Rectal smooth muscle tissue (tissue), 1 donor: ENCODE results near the gene NOL4L.

Experiments used
- H3K27ac ChIP-seq: one replicate; pipeline ENCODE4 v1.7.0; 2013; ENCODE audit warnings: low read depth, low read length, inconsistent platforms
- H3K27me3 ChIP-seq: one replicate; pipeline ENCODE4 v1.7.0; 2013; ENCODE audit warnings: low read length; ENCODE audit not compliant: control insufficient read depth, insufficient read depth
- H3K36me3 ChIP-seq: one replicate; pipeline ENCODE4 v1.7.0; 2013; ENCODE audit warnings: low read length; ENCODE audit not compliant: control insufficient read depth, insufficient read depth
- H3K4me1 ChIP-seq: one replicate; pipeline ENCODE4 v1.7.0; 2013; ENCODE audit warnings: low read length; ENCODE audit not compliant: control insufficient read depth, insufficient read depth
- H3K4me3 ChIP-seq: one replicate; pipeline ENCODE4 v1.7.0; 2013; ENCODE audit warnings: low read length
- H3K9ac ChIP-seq: one replicate; pipeline ENCODE4 v1.7.0; 2013; ENCODE audit warnings: low read length

NOL4L gene

DNA sequence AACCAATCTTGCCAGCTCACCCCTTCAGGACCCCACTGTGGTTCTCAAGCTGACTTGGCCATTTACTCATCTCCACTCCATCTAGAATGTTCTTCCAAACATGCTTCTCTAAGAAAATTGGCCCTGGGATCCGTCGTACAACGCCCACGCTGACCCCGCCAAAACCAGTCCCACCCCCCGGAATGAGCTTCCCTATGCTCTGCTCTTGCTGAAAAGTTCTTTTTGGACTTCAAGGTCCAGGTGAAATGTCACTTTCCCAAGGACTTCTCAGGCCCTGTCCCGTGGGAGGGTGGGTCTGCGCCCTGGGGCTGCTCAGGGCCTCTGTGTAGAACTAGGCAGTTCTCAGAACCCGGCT, 9.9 kb downstream of the NOL4L start:
- no peak overlapping the region for H3K9ac ChIP-seq
- no peak overlapping the region for H3K27ac ChIP-seq
- H3K4me1 ChIP-seq: peaks cover 4% of the 10 kb centered on the region
- no peaks in the 10 kb centered on the region for H3K36me3 ChIP-seq
- no peaks in the 10 kb centered on the region for H3K27me3 ChIP-seq
- no peak overlapping the region for H3K4me3 ChIP-seq

DNA sequence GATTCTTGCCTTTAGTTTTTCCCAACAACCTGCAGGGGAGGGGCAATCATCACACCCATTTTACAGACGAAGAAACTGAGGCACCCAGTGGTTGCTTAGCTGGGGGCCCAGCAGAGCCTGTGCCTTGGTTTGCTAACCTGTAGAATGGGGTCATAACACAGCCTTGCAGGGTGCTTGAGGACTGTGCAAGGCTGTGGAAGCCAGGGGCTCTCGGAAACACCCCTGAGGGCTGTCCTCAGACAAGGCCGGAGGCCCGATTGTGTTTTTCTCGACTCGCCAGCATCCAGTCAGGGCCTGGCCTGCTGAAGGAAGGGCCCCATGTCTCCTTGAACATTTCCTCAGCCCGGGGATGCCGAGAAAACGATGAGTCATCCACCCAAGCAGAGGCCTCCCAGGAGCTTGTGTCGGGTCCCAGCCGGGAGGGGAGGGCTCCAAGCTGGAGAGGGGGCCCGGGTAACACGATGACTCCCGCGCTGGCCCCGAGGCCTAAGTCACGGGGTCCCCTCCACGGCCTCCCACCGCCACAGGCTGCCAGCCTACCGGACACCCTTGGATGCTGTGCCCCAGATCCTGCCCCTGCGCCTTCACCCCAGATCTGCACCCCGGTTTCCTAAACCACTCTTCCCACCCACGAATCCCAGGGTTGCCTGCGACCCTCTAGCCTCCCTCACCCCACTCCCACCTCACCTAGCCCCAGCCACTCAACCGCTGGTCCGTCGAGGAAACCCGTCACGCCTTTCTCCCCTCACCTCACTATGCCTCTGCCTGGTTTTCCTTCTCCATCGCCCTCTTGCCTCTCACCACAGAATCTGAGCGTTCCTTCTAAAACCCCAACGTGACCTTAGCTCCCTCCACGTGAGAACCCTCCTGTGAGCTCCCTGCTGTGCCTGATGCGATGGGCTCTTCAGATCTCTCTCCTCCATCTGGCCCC, 10.6 kb downstream of the NOL4L start:
- Histone ChIP-seq H3K27me3 (no peaks in the 10 kb centered on the region), H3K27ac (no peak overlapping the region), H3K9ac (no peak overlapping the region), H3K4me3 (no peak overlapping the region), H3K4me1 (peaks cover 4% of the 10 kb centered on the region), H3K36me3 (no peaks in the 10 kb centered on the region)

DNA sequence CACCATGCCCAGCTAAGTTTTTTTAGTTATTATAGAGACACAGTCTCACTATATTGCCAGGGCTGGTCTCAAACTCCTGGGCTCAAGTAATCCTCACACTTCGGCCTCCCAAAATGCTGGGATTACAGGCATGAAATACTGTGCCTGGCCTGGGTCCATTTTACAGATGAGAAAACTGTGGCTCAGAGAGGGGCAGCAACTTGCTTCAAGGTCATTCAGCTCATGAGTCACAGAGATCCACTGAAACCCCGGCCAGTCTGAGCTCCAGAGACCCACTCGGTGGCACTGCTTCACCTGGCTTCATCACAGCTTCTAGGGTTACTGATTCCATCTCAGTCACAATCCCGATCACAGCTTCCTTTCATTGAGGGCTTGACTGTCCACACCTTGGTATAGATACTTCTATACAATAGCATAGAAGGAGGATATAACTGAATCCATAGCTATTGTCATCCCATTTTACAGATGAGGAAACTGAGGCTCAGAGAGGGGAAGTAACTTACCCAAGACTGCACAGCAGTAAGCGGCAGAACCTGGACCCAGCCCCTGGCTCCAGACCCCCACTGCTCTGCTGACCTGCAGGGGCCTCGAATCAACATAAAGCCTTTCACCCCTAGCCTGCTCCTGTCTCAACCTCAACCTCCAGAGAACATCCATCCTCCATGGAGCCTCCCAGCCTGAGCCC, 11.8 kb downstream of the NOL4L start:
- H3K36me3 ChIP-seq: no peaks in the 10 kb centered on the region
- no peaks in the 10 kb centered on the region for H3K27me3 ChIP-seq
- no peak overlapping the region for H3K4me3 ChIP-seq
- H3K4me1 ChIP-seq: peaks cover 4% of the 10 kb centered on the region
- H3K9ac ChIP-seq: no peak overlapping the region
- no peak overlapping the region for H3K27ac ChIP-seq

DNA sequence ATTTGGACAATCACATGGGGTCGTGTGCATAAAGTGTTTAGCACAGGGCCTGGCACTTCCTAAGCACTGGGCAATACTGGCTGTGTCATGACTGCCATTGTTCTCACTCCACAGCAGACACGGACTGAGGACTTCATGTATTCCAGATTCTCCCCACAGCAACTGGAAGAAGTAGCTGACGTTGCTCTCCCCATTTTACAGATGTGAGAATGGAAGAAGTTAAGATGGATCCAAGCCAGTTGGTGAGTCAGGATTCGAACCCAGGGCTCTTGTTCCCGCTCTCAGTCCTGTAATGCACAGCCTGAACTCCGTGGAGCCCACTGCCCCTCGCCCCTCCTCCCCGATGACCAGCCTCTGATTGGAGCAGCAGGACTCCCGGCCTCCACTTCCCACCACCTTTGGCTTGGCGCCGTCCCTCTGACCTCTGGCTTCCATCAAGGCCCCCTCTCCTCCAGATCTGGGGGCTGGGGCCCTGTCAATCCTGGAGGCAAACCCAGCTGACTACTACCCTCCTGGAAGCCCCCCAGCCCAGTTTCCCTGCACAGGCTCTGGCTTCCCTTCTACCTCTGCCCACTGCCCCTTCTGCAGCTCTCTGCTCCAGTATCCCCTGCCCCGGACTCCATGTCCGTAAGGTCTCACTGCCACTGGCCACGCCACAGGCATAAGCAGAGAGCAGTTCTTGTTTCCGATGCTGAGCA, 12.7 kb downstream of the NOL4L start:
- Histone ChIP-seq H3K36me3 (no peaks in the 10 kb centered on the region), H3K4me1 (peaks cover 4% of the 10 kb centered on the region), H3K4me3 (no peak overlapping the region), H3K27ac (no peak overlapping the region), H3K9ac (no peak overlapping the region), H3K27me3 (no peaks in the 10 kb centered on the region)

DNA sequence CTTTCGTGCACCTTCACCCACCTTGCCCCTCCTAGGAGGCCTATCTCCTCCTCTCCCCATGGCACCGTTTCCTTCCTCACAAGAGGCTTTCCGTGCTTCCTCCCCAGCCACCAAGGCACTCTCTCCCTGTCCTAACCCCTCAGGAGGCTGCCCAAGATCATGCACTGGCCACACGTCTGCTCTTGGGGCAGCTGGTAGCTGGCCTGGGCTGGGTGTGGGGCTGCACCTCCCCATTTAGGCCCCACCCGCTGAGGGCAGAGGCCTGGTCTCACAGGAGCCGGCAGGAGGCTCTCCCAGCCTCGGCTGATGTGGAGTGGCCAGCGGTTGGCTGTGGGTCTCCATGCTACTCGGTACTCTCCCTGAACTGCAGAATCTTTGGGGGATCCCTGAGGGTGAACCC, 13.6 kb downstream of the NOL4L start:
- Histone ChIP-seq H3K4me1 (peaks cover 4% of the 10 kb centered on the region), H3K9ac (no peak overlapping the region), H3K27ac (no peak overlapping the region), H3K27me3 (no peaks in the 10 kb centered on the region), H3K4me3 (no peak overlapping the region), H3K36me3 (no peaks in the 10 kb centered on the region)

DNA sequence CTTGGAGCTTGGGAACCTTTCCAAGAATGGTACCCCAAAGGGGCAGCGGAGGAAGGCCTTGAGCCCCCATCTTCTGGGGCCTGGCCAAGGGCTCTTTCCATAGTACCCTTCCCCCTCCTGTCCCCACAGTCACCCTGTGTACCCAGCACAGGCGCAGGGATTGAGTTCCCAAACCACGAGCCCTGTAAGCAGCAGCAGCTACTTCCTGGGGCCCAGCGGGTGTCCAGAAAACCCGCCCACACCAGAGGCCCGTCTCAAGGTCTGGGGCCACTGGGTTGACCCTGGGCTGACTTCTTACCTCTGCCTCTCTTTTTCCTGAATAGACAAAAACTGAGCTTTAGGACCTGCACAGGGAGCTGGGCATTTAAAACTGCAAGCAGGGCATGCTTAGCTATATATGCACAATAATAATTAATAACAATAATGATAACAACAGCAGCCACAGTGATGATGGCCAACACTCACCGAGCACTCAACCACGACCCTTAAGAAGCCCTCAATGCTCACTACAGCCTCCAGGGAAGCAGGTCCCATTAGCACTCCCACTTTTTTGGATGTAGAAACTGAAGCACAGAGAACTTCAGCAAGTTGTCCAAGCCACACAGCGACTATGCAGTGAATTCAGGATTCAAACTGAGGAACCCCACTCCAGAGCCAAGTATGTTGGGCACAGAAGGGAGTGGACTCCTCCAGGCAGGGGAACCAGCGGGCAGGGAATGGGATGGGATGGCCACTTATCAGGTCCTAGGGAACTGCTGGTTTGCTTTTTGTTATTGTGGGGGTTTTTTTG, 14.5 kb downstream of the NOL4L start:
- Histone ChIP-seq H3K4me1 (peaks cover 4% of the 10 kb centered on the region), H3K9ac (no peak overlapping the region), H3K4me3 (no peak overlapping the region), H3K36me3 (no peaks in the 10 kb centered on the region), H3K27ac (no peak overlapping the region), H3K27me3 (no peaks in the 10 kb centered on the region)

DNA sequence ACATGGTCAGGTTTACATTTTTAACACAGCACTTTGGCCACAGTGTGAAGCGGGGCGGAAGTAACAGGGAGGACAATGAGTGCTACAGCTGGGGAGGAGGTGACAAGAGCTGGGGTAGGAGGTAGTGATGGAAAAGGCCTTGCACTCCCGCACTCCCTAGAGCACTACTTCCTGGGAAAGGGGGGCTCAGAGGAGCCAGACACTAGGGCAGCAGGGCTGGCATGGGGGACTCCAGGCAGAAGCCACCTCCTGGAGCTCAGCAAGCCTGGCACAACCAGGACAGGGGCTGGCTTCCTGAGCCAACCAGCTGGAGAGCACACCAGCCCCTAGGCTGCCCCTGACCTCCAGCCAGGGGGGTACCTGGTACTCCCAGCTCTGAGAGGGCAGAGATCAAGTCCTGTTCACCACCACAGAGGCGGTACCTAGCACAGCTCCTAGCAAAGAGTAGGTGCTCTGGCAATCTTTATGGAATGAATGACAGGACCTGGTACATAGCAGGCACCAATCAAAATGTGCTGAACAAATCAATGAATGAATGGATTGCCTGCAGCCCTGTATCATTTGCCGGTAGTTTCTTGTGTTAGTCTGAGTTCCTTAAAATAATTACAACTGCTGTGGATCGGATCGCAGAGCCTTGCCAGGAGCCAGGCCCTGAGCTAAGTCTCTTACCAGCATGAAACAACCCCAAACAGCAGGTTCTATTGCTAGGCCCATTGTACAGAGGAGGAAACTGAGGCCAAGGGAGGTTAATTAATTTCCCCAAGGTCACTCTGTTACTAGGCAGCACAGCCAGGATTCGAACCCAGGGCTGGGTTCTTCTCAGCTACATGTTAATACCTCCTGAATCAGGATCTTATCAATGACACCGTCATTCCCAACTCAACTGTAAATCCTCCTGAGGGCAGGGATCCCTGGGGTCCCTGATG, 15.5 kb downstream of the NOL4L start:
- peaks cover 1% of the 10 kb centered on the region for H3K4me1 ChIP-seq
- no peaks in the 10 kb centered on the region for H3K27me3 ChIP-seq
- no peak overlapping the region for H3K27ac ChIP-seq
- H3K36me3 ChIP-seq: no peaks in the 10 kb centered on the region
- no peak overlapping the region for H3K9ac ChIP-seq
- H3K4me3 ChIP-seq: no peak overlapping the region

DNA sequence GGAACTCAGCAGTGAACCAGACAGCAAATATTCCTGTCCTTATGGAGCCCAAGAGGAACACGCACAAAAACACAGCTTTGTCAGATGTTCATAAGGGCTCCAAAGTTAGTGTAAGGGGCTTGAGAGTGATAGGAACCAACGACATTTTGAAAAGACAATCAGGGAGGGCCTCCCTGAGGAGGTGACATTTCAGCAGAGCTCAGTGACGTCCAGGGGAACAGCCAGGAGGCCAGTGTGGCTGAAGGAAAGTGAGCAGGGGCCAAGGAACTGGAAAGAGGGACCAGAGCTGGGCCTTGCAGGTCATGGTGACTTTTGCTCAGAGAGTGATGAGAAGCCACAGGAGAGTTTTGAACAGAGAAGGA, 16.1 kb downstream of the NOL4L start:
- Histone ChIP-seq H3K4me1 (no peaks in the 10 kb centered on the region), H3K27me3 (no peaks in the 10 kb centered on the region), H3K27ac (no peak overlapping the region), H3K9ac (no peak overlapping the region), H3K36me3 (no peaks in the 10 kb centered on the region), H3K4me3 (no peak overlapping the region)

DNA sequence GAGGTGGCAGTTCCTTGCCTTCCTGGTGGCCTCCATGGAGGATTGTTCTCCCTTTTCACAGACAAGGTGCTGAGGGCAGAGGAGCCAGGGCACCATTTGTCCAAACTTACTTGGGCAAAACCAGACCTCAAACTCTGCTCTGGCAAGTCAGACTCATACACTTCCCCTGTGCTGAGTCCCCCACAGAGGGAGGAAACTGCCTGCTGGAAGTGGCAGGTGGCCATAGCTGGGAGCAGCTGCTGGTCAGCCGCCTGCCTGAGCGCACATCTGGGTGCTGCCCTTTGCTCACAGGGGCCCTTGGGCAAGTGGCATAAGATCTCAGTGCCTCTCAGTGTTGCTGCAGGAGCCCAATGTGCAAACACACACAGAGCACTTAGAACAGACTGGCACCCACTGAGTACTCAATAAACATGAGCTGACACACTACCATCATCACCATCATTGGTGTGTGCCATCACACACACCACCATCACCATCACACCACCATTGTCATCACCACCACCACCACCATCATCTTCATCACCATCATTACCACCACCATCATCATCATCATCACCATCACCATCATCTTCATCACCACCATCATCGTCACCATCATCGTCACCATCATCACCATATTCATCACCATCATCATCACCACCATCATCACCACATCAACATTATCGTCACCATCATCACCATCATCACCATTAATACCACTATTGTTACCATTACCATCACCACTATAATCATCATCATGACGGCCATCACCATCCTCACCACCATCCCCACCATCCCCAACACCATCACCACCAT, 17.6 kb downstream of the NOL4L start:
- Histone ChIP-seq H3K36me3 (no peaks in the 10 kb centered on the region), H3K4me1 (no peaks in the 10 kb centered on the region), H3K9ac (no peak overlapping the region), H3K4me3 (no peak overlapping the region), H3K27ac (no peak overlapping the region), H3K27me3 (no peaks in the 10 kb centered on the region)

DNA sequence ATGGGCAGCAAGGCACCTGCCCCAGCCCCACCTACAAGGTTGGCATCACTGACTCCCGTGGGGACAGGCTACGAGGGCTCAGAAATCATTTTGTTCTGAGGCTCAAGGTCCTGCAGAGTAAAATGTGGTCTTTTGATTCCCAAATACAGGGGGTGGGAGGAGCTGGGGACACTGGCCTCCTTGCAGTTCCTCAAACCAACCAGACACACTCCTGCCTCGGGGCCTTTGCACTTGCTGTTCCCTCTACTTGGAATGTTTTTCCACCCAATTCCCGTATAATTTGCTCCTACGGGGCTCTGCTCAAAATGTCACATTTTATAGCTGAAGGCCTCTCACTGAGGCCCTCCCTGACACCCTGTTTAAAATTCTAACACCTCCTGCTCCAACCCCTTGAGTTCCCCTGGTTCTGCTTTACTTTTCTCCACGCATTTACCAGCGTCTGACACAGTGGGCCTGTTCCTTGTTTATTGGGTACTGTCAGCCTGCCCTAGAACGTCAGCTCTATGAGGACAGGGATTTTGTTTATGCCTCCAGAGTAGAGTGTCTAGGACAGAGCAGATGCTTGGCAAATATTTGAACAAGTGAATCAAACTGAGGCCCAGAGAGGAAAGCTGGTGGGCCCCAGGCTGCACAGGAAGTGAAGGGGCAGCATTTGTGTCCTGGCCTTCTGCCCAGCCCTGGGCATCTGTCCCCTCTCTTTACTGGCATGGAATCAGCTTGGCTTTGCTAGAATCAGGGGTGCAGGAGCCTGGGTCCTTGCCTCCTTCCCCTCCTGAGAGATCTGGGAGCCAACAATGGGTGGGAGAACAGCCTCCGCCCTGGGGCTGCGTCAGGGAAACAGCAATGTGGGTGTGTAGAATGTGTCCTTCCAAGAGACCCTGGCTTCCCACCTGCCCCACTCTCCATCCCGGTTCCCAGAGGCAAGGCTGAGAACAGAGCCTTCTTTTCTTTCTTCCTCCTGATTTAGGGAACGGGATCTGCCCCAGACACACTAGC, 18.5 kb downstream of the NOL4L start:
- H3K27me3 ChIP-seq: no peaks in the 10 kb centered on the region
- no peak overlapping the region for H3K27ac ChIP-seq
- H3K4me1 ChIP-seq: no peaks in the 10 kb centered on the region
- H3K9ac ChIP-seq: no peak overlapping the region
- no peak overlapping the region for H3K4me3 ChIP-seq
- H3K36me3 ChIP-seq: no peaks in the 10 kb centered on the region
